ENCODE measurements around the gene DTD1.

Gene DTD1

GRCh38 chr20:18587665-18588573, at the start of gene DTD1:
Gene DTD1, plus strand, starts transcription at chr20:18588054. Its CDS starts 19 bp downstream, at chr20:18588073.
- H3K4me1 Mint-ChIP-seq (ENCODE audit: low read depth): peaks cover 12% of the 10 kb centered on the region
- no peaks in the 10 kb centered on the region for H3K9me3 Mint-ChIP-seq
- H3K36me3 Mint-ChIP-seq (ENCODE audit: low read depth): peaks cover 10% of the 10 kb centered on the region
- H3K4me3 Mint-ChIP-seq: peak within 1 kb of the TSS; percentile 83
- intact Hi-C loops (cut with micrococcal nuclease): loop anchor here (1.0 kb wide), 2 partner anchors 21 to 121 kb away; partner anchors contain the start of genes DZANK1, POLR3F and SMIM26
- peaks cover 5% of the 10 kb centered on the region for H3K27me3 Mint-ChIP-seq
- H3K27ac Mint-ChIP-seq: peak within 1 kb of the TSS; percentile 76

- Mint-ChIP-seq H3K36me3 (ENCODE audit: low read depth) (peaks cover 100% of the 10 kb centered on the region), H3K27me3 (no peaks in the 10 kb centered on the region), H3K9me3 (no peaks in the 10 kb centered on the region), H3K4me1 (ENCODE audit: low read depth) (no peaks in the 10 kb centered on the region), H3K27ac (no peak overlapping the region), H3K4me3 (no peak overlapping the region)
- intact Hi-C loops (cut with micrococcal nuclease): loop anchor here (10.0 kb wide), 1 partner anchor 127 kb away; no protein-coding TSS in a partner anchor
Measured at GRCh38 chr20:18541741-18542140, 46.1 kb upstream of the DTD1 start.

- Mint-ChIP-seq H3K4me3 (no peak overlapping the region), H3K27ac (no peak overlapping the region), H3K4me1 (ENCODE audit: low read depth) (no peaks in the 10 kb centered on the region), H3K36me3 (ENCODE audit: low read depth) (peaks cover 100% of the 10 kb centered on the region), H3K9me3 (no peaks in the 10 kb centered on the region), H3K27me3 (no peaks in the 10 kb centered on the region)
- intact Hi-C loops (cut with micrococcal nuclease): loop anchor here (10.0 kb wide), 1 partner anchor 128 kb away; no protein-coding TSS in a partner anchor
Measured at GRCh38 chr20:18543216-18543615, 44.6 kb upstream of the DTD1 start.

GRCh38 chr20:18543932-18544331, 43.9 kb upstream of the DTD1 start:
- Mint-ChIP-seq H3K4me3 (no peak overlapping the region), H3K27ac (peak overlapping the region; percentile 47), H3K4me1 (ENCODE audit: low read depth) (no peaks in the 10 kb centered on the region), H3K27me3 (no peaks in the 10 kb centered on the region), H3K9me3 (no peaks in the 10 kb centered on the region), H3K36me3 (ENCODE audit: low read depth) (peaks cover 100% of the 10 kb centered on the region)
- intact Hi-C loops (cut with micrococcal nuclease): loop anchor here (10.0 kb wide), 1 partner anchor 129 kb away; no protein-coding TSS in a partner anchor

GRCh38 chr20:18545566-18545965, 42.3 kb upstream of the DTD1 start:
- Mint-ChIP-seq H3K36me3 (ENCODE audit: low read depth) (peaks cover 89% of the 10 kb centered on the region), H3K4me3 (no peak overlapping the region), H3K9me3 (no peaks in the 10 kb centered on the region), H3K4me1 (ENCODE audit: low read depth) (no peaks in the 10 kb centered on the region), H3K27me3 (no peaks in the 10 kb centered on the region), H3K27ac (no peak overlapping the region)
- intact Hi-C loops (cut with micrococcal nuclease): loop anchor here (10.0 kb wide), 1 partner anchor 131 kb away; no protein-coding TSS in a partner anchor

- Mint-ChIP-seq H3K36me3 (ENCODE audit: low read depth) (peaks cover 89% of the 10 kb centered on the region), H3K4me3 (no peak overlapping the region), H3K27me3 (no peaks in the 10 kb centered on the region), H3K9me3 (no peaks in the 10 kb centered on the region), H3K4me1 (ENCODE audit: low read depth) (no peaks in the 10 kb centered on the region), H3K27ac (no peak overlapping the region)
- intact Hi-C loops (cut with micrococcal nuclease): loop anchor here (10.0 kb wide), 1 partner anchor 134 kb away; no protein-coding TSS in a partner anchor
Measured at GRCh38 chr20:18548465-18548864, 39.4 kb upstream of the DTD1 start.

- intact Hi-C loops (cut with micrococcal nuclease): no loop called here
- H3K27me3 Mint-ChIP-seq: no peaks in the 10 kb centered on the region
- peaks cover 89% of the 10 kb centered on the region for H3K36me3 Mint-ChIP-seq (ENCODE audit: low read depth)
- no peak overlapping the region for H3K27ac Mint-ChIP-seq
- peaks cover 7% of the 10 kb centered on the region for H3K9me3 Mint-ChIP-seq
- peaks cover 5% of the 10 kb centered on the region for H3K4me1 Mint-ChIP-seq (ENCODE audit: low read depth)
- H3K4me3 Mint-ChIP-seq: no peak overlapping the region
Measured at GRCh38 chr20:18553746-18554145, 34.1 kb upstream of the DTD1 start.

- H3K36me3 Mint-ChIP-seq (ENCODE audit: low read depth): peaks cover 44% of the 10 kb centered on the region
- H3K9me3 Mint-ChIP-seq: no peaks in the 10 kb centered on the region
- intact Hi-C loops (cut with micrococcal nuclease): loop anchor here (1.0 to 10.0 kb wide), 5 partner anchors 20 to 282 kb away; partner anchors contain the start of genes DZANK1, POLR3F, SEC23B and ZNF133
- peak within 1 kb of the TSS; percentile 90 for H3K4me3 Mint-ChIP-seq
- peak within 1 kb of the TSS; percentile 95 for H3K27ac Mint-ChIP-seq
- peaks cover 21% of the 10 kb centered on the region for H3K4me1 Mint-ChIP-seq (ENCODE audit: low read depth)
- H3K27me3 Mint-ChIP-seq: no peaks in the 10 kb centered on the region
Measured at GRCh38 chr20:18566892-18567738, 20.7 kb upstream of the DTD1 start, which contains the start of gene SMIM26. Gene SMIM26, plus strand, starts transcription at chr20:18567432. Its CDS starts 47 bp downstream, at chr20:18567479.

GRCh38 chr20:18567739-18568091, 20.1 kb upstream of the DTD1 start:
- Mint-ChIP-seq H3K4me3 (peak overlapping the region; percentile 90), H3K36me3 (ENCODE audit: low read depth) (peaks cover 38% of the 10 kb centered on the region), H3K27me3 (no peaks in the 10 kb centered on the region), H3K27ac (peak overlapping the region; percentile 95), H3K4me1 (ENCODE audit: low read depth) (peaks cover 26% of the 10 kb centered on the region), H3K9me3 (no peaks in the 10 kb centered on the region)
- intact Hi-C loops (cut with micrococcal nuclease): loop anchor here (1.0 to 10.0 kb wide), 5 partner anchors 20 to 283 kb away; partner anchors contain the start of genes DZANK1, POLR3F, SEC23B and ZNF133

GRCh38 chr20:18571009-18571408, 16.8 kb upstream of the DTD1 start:
- Mint-ChIP-seq H3K4me1 (ENCODE audit: low read depth) (peaks cover 26% of the 10 kb centered on the region), H3K4me3 (no peak overlapping the region), H3K27me3 (no peaks in the 10 kb centered on the region), H3K36me3 (ENCODE audit: low read depth) (peaks cover 33% of the 10 kb centered on the region), H3K9me3 (no peaks in the 10 kb centered on the region), H3K27ac (peak overlapping the region; percentile 81)
- intact Hi-C loops (cut with micrococcal nuclease): no loop called here

GRCh38 chr20:18571578-18571977, 16.3 kb upstream of the DTD1 start:
- Mint-ChIP-seq H3K4me3 (no peak overlapping the region), H3K9me3 (no peaks in the 10 kb centered on the region), H3K4me1 (ENCODE audit: low read depth) (peaks cover 24% of the 10 kb centered on the region), H3K27ac (peak overlapping the region; percentile 81), H3K36me3 (ENCODE audit: low read depth) (peaks cover 31% of the 10 kb centered on the region), H3K27me3 (no peaks in the 10 kb centered on the region)
- intact Hi-C loops (cut with micrococcal nuclease): no loop called here

GRCh38 chr20:18577942-18578341, 9.9 kb upstream of the DTD1 start:
- Mint-ChIP-seq H3K9me3 (no peaks in the 10 kb centered on the region), H3K27me3 (no peaks in the 10 kb centered on the region), H3K4me3 (no peak overlapping the region), H3K36me3 (ENCODE audit: low read depth) (no peaks in the 10 kb centered on the region), H3K4me1 (ENCODE audit: low read depth) (peaks cover 5% of the 10 kb centered on the region), H3K27ac (no peak overlapping the region)
- intact Hi-C loops (cut with micrococcal nuclease): no loop called here

GRCh38 chr20:18578581-18578980, 9.3 kb upstream of the DTD1 start:
- no peak overlapping the region for H3K4me3 Mint-ChIP-seq
- intact Hi-C loops (cut with micrococcal nuclease): no loop called here

More at GRCh38 chr20:18578581-18578980, 9.3 kb upstream of the DTD1 start:
- no peaks in the 10 kb centered on the region for H3K36me3 Mint-ChIP-seq (ENCODE audit: low read depth)
- H3K27ac Mint-ChIP-seq: no peak overlapping the region
- H3K4me1 Mint-ChIP-seq (ENCODE audit: low read depth): peaks cover 5% of the 10 kb centered on the region
- H3K9me3 Mint-ChIP-seq: no peaks in the 10 kb centered on the region
- no peaks in the 10 kb centered on the region for H3K27me3 Mint-ChIP-seq

Measured in dendritic cell treated with granulocyte-macrophage colony-stimulating factor and Interleukin-4, amounts not matched to agents 40 ng/mL and 50 ng/mL, for 4 days (primary cell).